HL-60/S4 treated with retinoic acid at 250 ng/mL for 4 days and 3 days (cell line): ENCODE results near the gene WDFY3.

Experiments used
- in situ Hi-C: fragments of 300-500 bp; cut with MboI; formaldehyde crosslinking; loops from 2 replicates; pipeline ENCODE4 v1.7.0; 2022; ENCODE audit warnings: low sequenced_read_pairs

The WDFY3 gene

DNA sequence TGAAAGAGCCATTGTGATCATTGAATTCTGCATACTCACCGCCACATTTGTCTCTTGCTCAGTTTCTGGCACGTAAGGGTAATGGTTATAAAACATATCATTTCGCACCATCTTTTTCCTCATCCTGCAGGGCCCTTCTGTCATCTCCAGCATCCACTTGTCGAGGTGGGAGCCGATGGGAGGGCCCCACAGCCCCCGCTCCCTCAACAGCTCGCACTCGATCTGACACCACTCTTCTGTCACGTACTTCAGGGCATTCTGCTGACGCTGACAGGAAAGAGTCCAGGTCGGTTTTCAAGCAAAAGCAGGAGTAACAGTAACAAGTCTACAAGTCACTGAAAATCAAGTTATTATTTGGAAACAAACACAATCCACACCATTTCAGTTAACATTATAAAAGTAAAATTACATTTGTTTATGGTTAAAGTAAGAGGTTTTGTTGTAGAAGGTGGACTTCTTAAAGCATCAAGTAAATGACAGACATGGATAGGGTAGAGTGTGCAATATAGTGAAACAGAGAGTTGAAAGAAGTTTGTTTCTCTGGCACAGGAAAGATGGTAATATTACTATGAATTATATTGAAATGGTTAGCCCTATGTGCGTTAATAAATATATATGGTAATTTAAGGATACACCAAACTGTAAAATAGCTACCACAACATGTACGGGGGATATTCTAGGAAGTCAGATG, 233.0 kb downstream of the WDFY3 start:
- in situ Hi-C loops, result no loop called here

DNA sequence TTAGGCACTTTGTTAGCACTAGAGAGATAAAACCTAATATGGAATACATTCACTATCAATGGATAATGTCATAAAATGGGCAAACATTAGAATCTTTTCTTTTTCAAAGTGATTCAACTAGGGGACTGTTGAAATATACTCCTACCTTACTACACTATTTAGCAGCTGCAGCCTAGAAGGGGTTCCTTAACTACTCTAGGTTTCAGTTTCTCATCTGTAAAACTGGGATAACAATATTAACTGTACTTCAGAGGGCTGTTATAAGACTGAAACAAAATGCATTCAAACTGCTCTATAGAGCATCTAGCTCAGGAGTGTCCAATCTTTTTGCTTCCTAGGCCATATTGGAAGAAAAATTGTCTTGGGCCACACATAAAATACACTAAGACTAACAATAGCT, 236.1 kb downstream of the WDFY3 start:
- in situ Hi-C loops, result no loop called here

DNA sequence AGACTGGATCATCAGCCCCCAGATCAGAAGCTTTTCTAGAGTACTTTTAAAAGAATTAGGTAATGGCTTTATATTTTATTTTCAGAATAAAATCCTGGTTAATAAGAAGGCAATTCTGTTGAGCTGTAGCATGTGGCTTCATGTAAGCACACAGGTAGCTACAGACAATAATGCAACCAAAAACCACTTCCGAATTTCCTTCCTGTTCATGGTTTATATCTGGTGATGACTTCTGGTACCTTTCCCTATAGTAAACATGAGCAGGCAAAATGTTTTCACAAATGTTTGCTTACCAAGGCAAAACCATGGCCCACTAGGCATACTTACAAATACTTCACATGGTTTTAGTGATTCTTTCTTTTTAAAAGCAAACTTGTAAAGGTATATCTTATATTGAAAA, 239.0 kb downstream of the WDFY3 start:
- in situ Hi-C loops, result no loop called here

DNA sequence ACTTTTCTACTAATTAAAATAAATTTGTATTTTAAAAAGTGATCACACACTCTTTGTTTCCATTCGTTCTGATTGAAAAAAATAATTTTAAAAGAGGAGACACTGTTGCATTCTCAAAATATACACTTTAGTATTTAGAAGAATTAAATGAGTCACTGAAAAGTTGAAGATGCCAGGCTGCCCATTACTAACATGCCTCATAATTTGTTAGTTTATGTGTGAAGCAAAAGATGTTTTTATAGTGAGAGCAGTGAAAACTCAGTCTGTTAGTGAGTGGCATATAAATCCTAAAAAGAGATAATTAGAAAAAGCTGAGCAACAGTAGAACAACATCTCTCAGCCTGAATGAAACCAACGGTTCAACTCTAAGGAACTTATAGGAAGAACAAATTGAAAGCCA, 240.1 kb downstream of the WDFY3 start:
- in situ Hi-C loops, result no loop called here

DNA sequence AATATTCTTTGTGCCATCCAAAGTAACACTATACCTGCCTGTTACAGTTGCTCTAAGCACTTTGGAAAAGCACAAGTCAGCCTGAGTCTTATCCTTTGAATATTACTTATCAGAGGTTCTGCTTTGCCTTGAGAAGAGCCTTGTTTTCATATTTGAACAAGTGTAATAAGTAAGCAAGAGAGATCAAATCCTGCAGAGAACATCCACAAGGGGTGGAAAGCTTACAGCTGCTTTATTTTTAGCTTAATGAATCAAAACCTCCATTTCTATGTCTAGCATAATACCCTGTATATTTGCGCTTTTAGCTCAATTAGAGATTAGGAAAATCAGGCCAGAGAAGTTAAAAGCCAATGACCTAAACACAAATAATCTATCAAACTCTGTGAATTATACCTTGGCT, 243.8 kb downstream of the WDFY3 start:
- in situ Hi-C loops, result no loop called here

DNA sequence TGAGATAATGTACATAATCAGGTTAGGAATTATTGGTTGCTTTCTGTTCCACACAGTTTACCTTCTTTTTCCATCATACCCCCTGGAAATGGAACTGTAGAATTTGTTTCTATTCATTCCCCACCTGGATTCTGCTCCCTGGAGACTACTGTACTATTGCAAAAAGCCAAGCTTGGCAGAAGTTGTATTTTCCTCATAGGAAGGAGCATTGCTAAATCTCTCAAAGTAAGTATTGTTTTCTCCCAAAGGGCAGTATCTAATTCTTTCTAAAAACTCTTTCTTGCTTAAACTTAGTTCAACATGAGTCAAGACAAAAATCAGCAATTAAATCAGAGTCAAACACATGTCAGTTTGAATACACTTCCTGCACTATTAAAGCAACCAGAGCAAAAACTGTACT, 247.4 kb downstream of the WDFY3 start:
- in situ Hi-C loops, result no loop called here

DNA sequence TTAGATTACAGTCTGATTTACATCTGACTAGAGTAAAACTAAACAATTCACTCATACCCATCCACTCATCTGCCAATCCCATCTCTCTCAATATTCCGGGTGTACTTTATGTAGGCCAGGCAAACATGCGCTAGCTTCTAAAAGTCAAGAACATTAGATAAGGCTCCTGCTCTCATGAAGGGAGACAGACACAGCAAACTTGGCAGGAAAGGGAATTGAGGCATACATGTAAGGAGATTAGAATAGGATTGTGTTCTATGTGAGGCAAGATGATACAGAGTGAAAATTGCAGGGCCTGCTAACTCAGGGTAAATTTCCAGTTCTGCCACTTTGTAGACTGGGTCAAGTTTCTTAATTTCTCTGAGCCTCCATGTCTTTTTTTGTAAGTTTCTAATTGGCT, 247.8 kb downstream of the WDFY3 start:
- in situ Hi-C loops, result no loop called here

DNA sequence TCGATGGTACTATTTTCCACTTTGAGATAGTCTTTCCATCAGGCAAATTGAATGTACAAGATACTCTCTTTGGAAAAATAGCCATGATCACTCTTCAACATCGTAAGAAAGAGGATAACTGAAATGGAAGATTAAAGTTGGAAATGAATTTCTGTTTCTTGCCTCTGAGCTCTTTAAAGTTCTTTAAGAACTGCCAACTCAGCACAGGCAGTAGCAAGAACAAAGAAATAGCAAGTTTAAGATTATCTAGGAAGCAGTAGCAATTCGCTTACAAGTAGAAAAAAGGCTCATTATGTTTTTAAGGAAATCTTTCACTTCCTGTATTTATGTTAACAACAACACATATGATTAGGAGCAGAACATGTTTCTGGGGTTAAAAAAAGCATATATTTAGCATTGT, 255.9 kb downstream of the WDFY3 start:
- in situ Hi-C loops, result no loop called here

DNA sequence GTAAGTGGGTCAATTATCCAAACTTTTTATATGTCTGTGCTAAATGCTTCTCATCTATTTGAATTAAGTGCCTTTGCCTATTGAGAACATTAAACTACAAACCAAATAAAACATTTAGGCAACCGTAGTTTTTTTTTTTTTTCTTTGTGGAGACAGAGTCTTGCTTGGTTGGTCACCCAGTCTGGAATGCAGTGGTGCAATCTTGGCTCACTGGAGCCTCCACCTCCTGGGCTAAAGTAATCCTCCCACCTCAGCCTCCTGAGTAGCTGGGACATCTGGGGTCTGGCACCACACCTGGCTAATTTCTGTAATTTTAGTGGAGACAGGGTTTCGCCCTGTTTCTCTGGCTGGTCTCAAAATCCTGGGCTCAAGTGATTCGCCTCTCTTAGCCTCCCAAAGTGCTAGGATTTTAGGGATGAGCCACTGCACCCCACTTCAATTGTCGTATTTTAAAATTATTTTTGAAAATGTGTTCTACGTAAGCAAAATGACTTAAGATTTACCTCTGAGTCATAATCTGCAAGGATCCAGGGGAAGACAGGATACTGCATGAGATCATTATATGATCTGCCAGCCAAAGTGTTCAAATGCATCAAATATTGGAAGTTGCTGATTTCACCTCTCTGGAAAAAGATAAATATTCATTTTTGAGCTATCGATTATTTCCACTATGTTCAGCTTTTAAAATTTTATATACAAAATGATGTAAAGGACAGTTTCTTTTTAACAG, 257.9 kb downstream of the WDFY3 start:
- in situ Hi-C loops, result no loop called here

DNA sequence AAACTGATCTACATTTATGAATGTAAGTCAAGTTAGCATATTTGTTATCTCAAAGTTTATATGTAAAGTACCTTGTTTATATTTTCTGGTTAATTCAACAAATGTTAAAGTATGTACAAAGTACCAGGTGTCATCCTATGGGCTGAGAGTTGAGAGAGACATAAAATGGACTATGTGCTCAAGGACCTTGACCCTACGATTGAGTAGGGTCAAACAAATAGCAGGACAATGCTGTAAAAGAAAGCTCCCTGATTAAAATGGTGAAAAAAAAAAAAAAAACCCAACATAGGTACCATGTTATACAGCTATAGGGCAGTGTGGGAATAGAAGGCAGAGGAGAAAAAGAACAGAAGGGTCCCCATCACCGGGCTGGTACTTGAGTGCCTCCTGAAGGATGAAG, 260.2 kb downstream of the WDFY3 start:
- in situ Hi-C loops, result no loop called here

DNA sequence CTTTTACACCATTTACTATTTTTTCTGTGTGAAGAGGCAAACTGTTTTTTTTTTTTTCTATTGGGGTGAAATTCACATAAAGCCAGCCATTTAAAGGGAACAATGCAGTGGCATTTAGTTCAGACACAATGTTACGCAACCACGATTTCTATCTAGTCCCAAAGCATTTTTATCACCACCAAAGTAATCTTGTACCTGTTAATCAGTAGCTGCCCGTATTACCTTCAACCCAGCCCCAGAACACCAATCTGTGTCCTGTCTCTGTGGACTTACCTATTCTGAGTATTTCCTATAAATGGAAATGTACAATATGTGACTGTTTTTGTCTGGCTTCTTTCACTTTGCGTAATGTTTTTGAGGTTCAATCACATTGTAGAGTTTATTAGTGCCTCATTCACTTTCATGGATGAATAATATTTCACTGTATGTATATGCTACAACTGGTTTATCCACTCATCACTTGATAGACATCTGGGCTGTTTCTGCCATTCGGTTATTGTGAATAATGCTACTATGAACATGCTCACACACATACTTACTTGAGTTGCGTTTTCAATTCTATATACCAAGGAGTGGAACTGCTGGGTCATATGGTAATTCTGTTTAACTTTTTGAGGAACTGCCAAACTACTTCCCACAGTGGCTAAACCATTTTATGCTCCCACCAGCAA, 267.4 kb downstream of the WDFY3 start:
- in situ Hi-C loops, result no loop called here

DNA sequence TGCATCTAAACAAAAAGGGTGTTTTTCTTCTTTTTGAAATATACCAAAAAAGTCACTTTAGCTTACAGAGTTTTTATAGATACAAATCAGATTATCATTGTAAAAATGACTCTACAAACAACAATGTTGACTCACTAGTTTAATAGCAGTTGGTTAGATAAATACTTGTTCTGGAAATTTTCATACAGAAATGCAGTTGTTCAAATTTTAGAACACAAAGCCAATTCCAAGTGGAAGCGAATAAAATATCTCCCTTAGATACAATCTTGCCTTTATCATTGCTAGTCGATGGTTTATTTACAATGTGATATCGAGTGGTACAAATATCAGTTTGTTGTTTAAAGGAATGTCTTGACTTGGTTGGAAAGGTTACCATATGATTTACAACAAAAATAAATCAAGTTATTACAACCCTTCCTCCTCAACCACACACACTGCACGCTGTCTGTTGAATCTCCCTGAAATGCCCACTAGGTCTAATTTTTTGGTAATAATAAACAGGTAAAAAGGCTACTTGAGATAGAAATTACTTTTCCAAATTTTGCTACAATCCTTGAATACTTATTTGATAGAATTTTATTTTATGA, 268.8 kb downstream of the WDFY3 start:
- in situ Hi-C loops, result no loop called here

DNA sequence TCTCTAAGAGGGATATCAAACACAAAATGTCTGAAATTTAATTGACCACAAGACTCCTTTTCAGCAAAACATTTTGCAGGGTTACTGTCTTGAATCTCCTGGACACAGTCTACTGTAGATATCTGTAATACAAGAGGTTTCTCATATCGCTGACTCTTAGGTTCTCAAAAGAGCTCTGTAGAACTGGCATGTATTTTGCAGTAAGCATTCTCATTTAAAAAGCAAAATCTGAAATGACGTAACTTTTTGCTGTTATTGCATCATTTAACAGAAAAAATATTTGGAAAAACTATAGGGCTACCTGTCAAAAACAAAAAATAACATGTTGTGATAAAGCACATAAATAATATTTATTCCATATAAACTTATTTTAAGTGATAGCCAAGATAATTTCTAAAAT, 269.3 kb downstream of the WDFY3 start:
- in situ Hi-C loops, result no loop called here

DNA sequence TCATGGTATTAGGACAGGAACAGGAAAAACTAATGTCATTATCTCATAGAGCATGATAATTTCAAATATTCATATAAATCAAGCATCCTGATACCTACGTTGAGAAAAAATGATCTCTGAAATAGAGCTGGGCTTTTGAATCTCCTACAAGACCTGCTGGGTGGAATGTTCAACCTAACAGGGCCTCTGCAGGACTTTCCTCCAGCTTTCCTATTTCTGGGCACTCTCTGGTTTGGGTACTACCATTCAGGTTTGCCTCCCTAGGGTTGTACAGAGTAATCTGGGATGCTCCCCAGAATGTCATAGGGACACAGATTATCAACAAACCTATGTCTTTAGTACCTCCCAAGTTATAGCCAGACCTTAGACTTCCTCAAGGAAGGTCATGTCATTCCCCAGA, 274.7 kb downstream of the WDFY3 start:
- in situ Hi-C loops, result no loop called here

DNA sequence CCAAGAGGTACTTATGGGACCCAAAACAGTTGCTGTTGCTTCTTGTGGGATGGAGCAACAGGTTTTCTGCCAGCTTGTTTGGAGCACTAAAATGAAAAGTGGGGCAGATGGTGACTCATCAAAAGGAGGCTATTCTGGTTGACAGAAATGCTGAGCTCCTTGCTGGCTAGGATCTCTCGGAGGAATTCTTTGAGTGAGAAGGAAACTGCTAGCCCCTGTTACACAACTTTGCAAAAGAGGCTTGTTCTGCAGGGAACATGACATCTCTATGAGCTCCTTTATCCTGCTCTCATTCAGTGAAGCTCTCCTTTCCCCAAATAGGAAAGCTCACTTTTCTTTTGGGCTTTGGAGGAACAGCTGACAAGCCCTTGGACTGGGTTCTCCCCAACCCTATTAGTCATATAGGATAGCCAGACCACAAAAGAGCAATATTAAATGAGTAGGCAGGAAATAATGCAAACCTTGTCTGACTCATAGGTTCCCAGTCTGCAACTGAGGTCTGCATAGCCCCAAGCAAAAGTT, 275.3 kb downstream of the WDFY3 start:
- in situ Hi-C loops, result no loop called here

DNA sequence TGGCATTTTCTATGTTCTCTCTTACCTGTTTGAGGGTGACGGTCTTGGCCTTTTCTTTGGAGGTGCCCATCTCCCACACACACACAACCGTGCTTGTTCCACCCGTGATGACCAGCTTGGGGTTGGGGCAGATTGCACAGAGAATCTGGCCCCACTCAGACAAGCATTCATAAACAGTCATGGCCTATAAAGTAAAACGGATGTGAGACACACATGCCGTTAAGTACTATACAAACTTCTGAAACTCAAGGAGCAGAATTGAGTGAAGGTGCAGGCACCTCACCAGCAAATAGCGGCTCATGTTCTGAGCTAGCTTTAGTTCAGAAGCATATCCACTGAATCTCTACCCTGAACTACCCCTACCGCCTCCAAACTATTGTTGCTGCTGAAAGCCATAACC, 276.0 kb downstream of the WDFY3 start:
- in situ Hi-C loops, result no loop called here

DNA sequence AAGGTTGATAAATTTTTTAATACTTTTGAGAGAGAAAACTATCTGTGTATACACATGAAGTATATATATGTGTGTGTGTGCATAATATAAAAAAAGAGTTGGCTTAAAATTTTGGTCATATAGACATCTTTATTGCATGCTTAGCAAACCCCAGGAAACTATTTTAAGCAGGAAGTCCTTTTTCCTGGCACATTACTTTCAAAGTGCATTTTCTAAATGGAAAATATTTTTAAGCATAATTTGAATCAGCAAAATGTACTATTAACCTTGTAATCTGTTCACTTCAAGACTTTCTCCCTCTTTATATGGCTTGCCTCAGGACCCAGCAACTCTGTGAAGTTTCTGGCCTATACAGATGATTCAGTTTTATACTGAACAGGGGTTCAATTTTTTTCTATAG, 277.3 kb downstream of the WDFY3 start:
- in situ Hi-C loops, result no loop called here

DNA sequence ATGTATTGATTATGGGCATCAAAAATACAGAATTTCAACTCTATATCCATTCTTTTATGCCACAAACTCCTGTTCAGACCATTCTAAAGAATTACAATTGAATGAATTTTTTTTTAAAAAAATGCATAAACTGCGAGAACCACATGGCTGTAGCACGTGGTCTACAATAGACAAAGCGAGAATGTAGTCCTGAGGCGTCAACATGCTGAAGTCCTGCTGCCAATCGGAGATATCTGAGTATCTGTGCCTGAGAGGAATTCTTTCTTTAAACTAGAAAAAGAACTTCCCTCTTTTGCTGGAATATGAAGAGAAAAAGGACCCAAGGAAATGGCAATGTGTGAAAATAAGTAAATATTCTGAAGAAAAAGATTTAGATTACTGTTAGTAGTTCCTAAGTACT, 277.9 kb downstream of the WDFY3 start:
- in situ Hi-C loops, result no loop called here

DNA sequence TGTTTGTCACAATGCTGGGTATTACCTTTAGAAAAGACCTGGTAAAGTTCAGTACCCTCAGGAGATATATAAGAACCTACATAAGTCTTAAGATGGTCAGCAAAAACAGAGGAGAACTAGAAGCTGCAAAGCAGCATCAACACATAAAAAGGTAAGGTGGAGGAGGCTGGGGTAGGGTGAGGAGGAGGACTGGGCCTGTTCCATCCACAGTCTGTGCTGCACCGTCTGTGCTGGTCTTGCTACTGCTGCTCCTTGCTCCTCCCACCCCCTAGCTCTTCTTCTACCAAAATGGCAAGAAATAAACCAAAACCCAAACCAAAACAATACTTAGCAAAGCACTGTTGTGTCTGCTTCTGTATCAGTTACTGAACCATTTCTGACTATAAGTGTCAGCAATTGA, 281.4 kb downstream of the WDFY3 start:
- in situ Hi-C loops, result no loop called here

DNA sequence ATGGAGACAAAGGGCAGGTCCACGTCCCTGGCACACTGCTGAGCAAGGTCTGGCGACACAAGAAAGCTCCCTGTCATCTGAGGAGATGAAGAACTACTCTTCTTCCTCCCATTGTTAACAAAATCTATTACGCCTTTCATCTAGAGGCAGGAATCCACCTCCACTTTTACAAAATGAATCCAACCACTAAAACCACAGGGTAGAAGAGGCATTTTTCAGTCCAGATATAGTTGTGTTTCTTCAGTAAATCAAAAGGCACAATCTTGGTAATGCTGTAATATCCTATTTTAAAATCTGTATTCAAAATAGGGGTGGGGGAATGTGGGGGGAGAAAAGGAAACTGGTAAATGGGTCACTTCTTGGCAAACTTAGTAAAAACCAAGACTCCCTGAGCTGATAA, 282.1 kb downstream of the WDFY3 start:
- in situ Hi-C loops, result no loop called here

DNA sequence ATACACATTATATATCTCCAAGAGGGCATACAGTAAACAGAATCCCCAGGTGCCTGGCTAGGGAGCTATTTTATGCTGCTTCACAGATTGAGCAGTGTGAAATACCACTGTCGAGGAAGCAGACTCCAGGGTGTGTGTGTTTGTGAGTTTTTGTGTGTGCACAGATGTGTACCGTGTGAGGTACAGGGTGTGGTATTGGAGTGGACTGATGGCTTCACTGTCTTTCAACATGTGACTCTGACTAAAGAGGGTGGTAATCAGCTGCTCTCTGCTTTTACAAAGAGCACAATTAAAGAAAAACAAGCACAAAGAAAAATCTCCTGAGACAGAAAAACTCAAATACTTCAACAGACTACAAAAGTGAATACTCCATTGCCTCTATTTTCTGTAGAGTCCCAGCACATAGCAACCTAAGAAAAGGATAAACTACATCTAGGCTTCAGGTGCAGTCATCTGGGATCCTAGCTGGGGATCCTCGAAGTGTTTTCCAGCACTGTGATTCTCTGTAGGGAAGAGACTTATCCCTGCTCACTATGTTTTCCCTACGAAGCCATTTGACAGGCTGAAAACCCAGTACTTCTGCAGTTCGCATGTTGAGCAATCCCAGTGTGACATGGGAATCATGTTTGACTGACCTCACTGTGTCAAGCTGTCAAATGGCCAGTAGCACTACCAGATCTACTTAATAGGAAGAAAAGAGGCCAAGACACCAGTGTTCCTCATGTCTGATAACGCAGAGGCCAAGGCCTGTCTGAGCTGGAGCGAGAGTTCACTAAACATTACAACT, 283.2 kb downstream of the WDFY3 start:
- in situ Hi-C loops, result no loop called here
